Neural cell (in vitro differentiated cells): ENCODE data around the gene TAB2. TPM values are rescaled to one million over a fixed set of nuclear protein-coding genes. Genes with fewer than 3 reads are reported as not detected.

Experiments
- H2AFZ ChIP-seq: fragments of 200-600, 300-800 bp; sonication (generic), shearing (Covaris generic); 2 replicates; pipeline ENCODE4 v1.6.0; 2014; ENCODE audit warnings: low read depth, mild to moderate bottlenecking, antibody characterized with exemption, low read length, moderate library complexity
- H3F3A ChIP-seq: fragments of 200-600 bp; shearing (Covaris generic); 2 replicates; pipeline ENCODE4 v1.6.1; 2016; ENCODE audit warnings: mild to moderate bottlenecking, moderate library complexity, mixed read lengths, antibody characterized with exemption, low read length; ENCODE audit not compliant: insufficient read depth, poor library complexity, severe bottlenecking
- H3K27ac ChIP-seq: fragments of 200-600, 300-800 bp; sonication (generic), shearing (Covaris generic); 2 replicates; pipeline ENCODE4 v1.5.1; 2014; ENCODE audit warnings: mild to moderate bottlenecking, low read length, moderate library complexity
- H3K27me3 ChIP-seq: fragments of 300-800, 200-600 bp; sonication (generic), shearing (Covaris generic); 2 replicates; pipeline ENCODE4 v1.6.0; 2014; ENCODE audit warnings: mild to moderate bottlenecking, low read depth, low read length, moderate library complexity; ENCODE audit not compliant: insufficient read depth
- H3K36me3 ChIP-seq: fragments of 300-800, 200-600 bp; sonication (generic), shearing (Covaris generic); 2 replicates; pipeline ENCODE4 v1.5.1; 2014; ENCODE audit warnings: mild to moderate bottlenecking, antibody characterized with exemption, low read length, moderate library complexity; ENCODE audit not compliant: insufficient read depth
- H3K4me2 ChIP-seq: fragments of 300-800, 200-600 bp; sonication (generic), shearing (Covaris generic); 2 replicates; pipeline ENCODE4 v1.6.0; 2014; ENCODE audit warnings: mild to moderate bottlenecking, low read length
- H3K4me3 ChIP-seq: fragments of 300-800, 200-600 bp; sonication (generic), shearing (Covaris generic); 2 replicates; pipeline ENCODE4 v1.5.1; 2014; ENCODE audit warnings: mild to moderate bottlenecking, low read length, moderate library complexity
- H3K79me2 ChIP-seq: fragments of 200-600 bp; shearing (Covaris generic); replicated peaks from 2 replicates; pipeline ENCODE4 v1.6.0; 2014; ENCODE audit warnings: mild to moderate bottlenecking, low read length, moderate library complexity; ENCODE audit not compliant: insufficient read depth
- H3K9ac ChIP-seq: fragments of 300-800, 200-600 bp; sonication (generic), shearing (Covaris generic); 2 replicates; pipeline ENCODE4 v1.6.1; 2016; ENCODE audit warnings: mild to moderate bottlenecking, low read length, mixed read lengths
- H3K9me2 ChIP-seq: fragments of 200-600 bp; shearing (Covaris generic); 2 replicates; pipeline ENCODE4 v1.6.1; 2016; ENCODE audit warnings: mild to moderate bottlenecking, low read length, mixed read lengths; ENCODE audit not compliant: insufficient read depth
- H3K9me3 ChIP-seq: fragments of 200-600, 300-800 bp; sonication (generic), shearing (Covaris generic); 2 replicates; pipeline ENCODE4 v1.6.1; 2016; ENCODE audit warnings: mild to moderate bottlenecking, mixed run types, low read length, moderate library complexity, mixed read lengths
- H4K20me1 ChIP-seq: fragments of 200-600 bp; shearing (Covaris generic); 2 replicates; pipeline ENCODE4 v1.6.1; 2016; ENCODE audit warnings: mild to moderate bottlenecking, mixed run types; ENCODE audit not compliant: insufficient read depth
- CTCF ChIP-seq: fragments of 450-650 bp; IDR thresholded peaks from 2 replicates; pipeline ENCODE4 v1.5.1; 2014; ENCODE audit warnings: antibody characterized with exemption, mild to moderate bottlenecking, moderate library complexity; ENCODE audit not compliant: poor library complexity, severe bottlenecking
- EP300 ChIP-seq: fragments of 450-650 bp; conservative IDR thresholded peaks from 2 replicates; pipeline ENCODE4 v1.6.1; 2014; ENCODE audit warnings: antibody characterized with exemption, mild to moderate bottlenecking, moderate library complexity; ENCODE audit not compliant: poor library complexity, severe bottlenecking
- EZH2 ChIP-seq: fragments of 200-600, 300-800 bp; shearing (Covaris generic), sonication (generic); IDR thresholded peaks from 2 replicates; pipeline ENCODE4 v1.6.1; 2014; ENCODE audit warnings: antibody characterized with exemption, low read length, borderline replicate concordance, mild to moderate bottlenecking; ENCODE audit not compliant: insufficient read depth, poor library complexity, severe bottlenecking
- MXI1 ChIP-seq: fragments of 450-650 bp; conservative IDR thresholded peaks from 2 replicates; pipeline ENCODE4 v1.6.1; 2014; ENCODE audit warnings: antibody characterized with exemption, mild to moderate bottlenecking; ENCODE audit not compliant: poor library complexity, severe bottlenecking
- POLR2AphosphoS5 ChIP-seq: IDR thresholded peaks from 2 replicates; pipeline ENCODE4 v1.6.1; 2012
- RAD21 ChIP-seq: fragments of 450-650 bp; conservative IDR thresholded peaks from 2 replicates; pipeline ENCODE4 v1.6.1; 2014; ENCODE audit warnings: antibody characterized with exemption, mild to moderate bottlenecking, moderate library complexity
- SMC3 ChIP-seq: fragments of 450-650 bp; conservative IDR thresholded peaks from 2 replicates; pipeline ENCODE4 v1.6.1; 2014; ENCODE audit warnings: antibody characterized with exemption, mild to moderate bottlenecking, moderate library complexity; ENCODE audit not compliant: poor library complexity
- TAF1 ChIP-seq: IDR thresholded peaks from 2 replicates; pipeline ENCODE4 v1.6.1; 2012; ENCODE audit warnings: low read depth
- polyA plus RNA-seq: library from polyadenylated mRNA; depleted of rRNA; stranded (reverse); fragments of >200 nt; gene quantifications from 2 replicates; pipeline ENCODE4 v1.2.3, GENCODE V29; 2014
- TF ChIP-seq, protein P1 (sequence below): IDR thresholded peaks from 2 replicates; pipeline ENCODE4 v1.6.1; 2012; ENCODE audit warnings: borderline replicate concordance

Gene TAB2
- polyA plus RNA-seq, 1 donor from 2014 or later = 27.6 TPM

GRCh38 chr6:149275621-149276020 is 41.9 kb upstream of the TAB2 start:
- Histone ChIP-seq H3K36me3 (no peaks in the 10 kb centered on the region), H3K4me3 (no peak overlapping the region), H3K79me2 (no peaks in the 10 kb centered on the region), H3F3A (no peaks in the 10 kb centered on the region), H4K20me1 (no peaks in the 10 kb centered on the region), H2AFZ (no peak overlapping the region), H3K27ac (no peak overlapping the region), H3K9me3 (no peaks in the 10 kb centered on the region), H3K4me2 (no peak overlapping the region), H3K9ac (no peak overlapping the region), H3K27me3 (no peaks in the 10 kb centered on the region), H3K9me2 (no peaks in the 10 kb centered on the region)
- no peak for TF ChIP-seq EZH2
- TF ChIP-seq MXI1 = no peak
- TF ChIP-seq TAF1 = no peak
- no peak for TF ChIP-seq POLR2AphosphoS5
- no peak for TF ChIP-seq RAD21
- TF ChIP-seq EP300 = no peak
- TF ChIP-seq SMC3 = no peak
- TF ChIP-seq, protein P1, sequence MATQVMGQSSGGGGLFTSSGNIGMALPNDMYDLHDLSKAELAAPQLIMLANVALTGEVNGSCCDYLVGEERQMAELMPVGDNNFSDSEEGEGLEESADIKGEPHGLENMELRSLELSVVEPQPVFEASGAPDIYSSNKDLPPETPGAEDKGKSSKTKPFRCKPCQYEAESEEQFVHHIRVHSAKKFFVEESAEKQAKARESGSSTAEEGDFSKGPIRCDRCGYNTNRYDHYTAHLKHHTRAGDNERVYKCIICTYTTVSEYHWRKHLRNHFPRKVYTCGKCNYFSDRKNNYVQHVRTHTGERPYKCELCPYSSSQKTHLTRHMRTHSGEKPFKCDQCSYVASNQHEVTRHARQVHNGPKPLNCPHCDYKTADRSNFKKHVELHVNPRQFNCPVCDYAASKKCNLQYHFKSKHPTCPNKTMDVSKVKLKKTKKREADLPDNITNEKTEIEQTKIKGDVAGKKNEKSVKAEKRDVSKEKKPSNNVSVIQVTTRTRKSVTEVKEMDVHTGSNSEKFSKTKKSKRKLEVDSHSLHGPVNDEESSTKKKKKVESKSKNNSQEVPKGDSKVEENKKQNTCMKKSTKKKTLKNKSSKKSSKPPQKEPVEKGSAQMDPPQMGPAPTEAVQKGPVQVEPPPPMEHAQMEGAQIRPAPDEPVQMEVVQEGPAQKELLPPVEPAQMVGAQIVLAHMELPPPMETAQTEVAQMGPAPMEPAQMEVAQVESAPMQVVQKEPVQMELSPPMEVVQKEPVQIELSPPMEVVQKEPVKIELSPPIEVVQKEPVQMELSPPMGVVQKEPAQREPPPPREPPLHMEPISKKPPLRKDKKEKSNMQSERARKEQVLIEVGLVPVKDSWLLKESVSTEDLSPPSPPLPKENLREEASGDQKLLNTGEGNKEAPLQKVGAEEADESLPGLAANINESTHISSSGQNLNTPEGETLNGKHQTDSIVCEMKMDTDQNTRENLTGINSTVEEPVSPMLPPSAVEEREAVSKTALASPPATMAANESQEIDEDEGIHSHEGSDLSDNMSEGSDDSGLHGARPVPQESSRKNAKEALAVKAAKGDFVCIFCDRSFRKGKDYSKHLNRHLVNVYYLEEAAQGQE = no peak
- TF ChIP-seq CTCF = no peak

DNA sequence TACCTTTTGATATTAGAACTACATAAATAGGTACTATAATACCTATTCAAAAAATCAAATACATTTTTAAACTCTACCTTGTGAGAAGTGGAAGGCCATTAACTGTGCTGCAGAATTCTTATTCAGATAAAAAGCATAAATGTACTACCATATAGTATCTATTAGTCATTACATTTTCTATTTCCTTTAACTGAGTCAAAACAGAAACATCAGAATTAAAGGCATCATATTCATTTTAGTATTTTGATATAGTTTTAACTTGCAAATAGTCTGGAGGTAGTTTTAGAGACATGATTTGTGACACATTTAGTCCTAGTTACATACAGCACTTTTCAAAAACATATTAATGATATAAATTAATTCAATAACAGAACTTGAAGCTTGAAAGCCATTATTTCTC is 39.9 kb upstream of the TAB2 start:
- TF ChIP-seq SMC3 = no peak
- no peak for TF ChIP-seq CTCF
- no peak for TF ChIP-seq RAD21
- no peak for TF ChIP-seq TAF1
- no peak for TF ChIP-seq EZH2
- no peak for TF ChIP-seq MXI1
- TF ChIP-seq POLR2AphosphoS5 = no peak
- no peak for TF ChIP-seq EP300
- TF ChIP-seq, protein P1 = no peak
- no peaks in the 10 kb centered on the region for H4K20me1 ChIP-seq
- no peaks in the 10 kb centered on the region for H3K9me2 ChIP-seq
- no peak overlapping the region for H3K9ac ChIP-seq
- no peaks in the 10 kb centered on the region for H3F3A ChIP-seq
- no peaks in the 10 kb centered on the region for H3K79me2 ChIP-seq
- H3K4me2 ChIP-seq = no peak overlapping the region
- H3K27ac ChIP-seq = no peak overlapping the region
- H3K4me3 ChIP-seq = no peak overlapping the region
- H2AFZ ChIP-seq = no peak overlapping the region
- no peaks in the 10 kb centered on the region for H3K36me3 ChIP-seq
- H3K27me3 ChIP-seq = no peaks in the 10 kb centered on the region
- H3K9me3 ChIP-seq = no peaks in the 10 kb centered on the region
